Heart left ventricle (tissue), 13 donors: ENCODE results near the gene LBP.

Experiments
- CTCF ChIP-seq, 12 donors: fragments of 200-600 bp; sonication (generic) in 4 of 12; IDR thresholded peaks; one replicate each; pipeline versions ENCODE4 v1.5.0 to v1.8.0; 2018 to 2022; ENCODE audit warnings: antibody characterized with exemption in 12 of 12, mild to moderate bottlenecking in 5 of 12
- POLR2A ChIP-seq, 2 donors: fragments of 450-650 bp; IDR thresholded peaks; one replicate each; pipeline ENCODE4 v1.6.1; 2017; ENCODE audit warnings: antibody characterized with exemption in 2 of 2, mild to moderate bottlenecking in 2 of 2, moderate library complexity in 2 of 2
- donor health status: ischemic (EF 13 %, LVEDD 7.1; RV severe dilation, severe dysfunction).
- donor health status: DM: no; HTN: yes; CAD: no.
- donor health status: DM: no; HTN: no; CAD: no.
- donor health status: ischemic (EF 25% LVEDD 6.9; RV normal size, moderate dysfunction).
- donor health status: ischemic (EF 25% LVEDD 5.7; RV mildly dilated, moderate dysfunction).
- donor health status: ischemic (EF 35%, LVEDD 5.7; RV mildly dilated, moderate dysfunction).
- donor health status: nonischemic (EF 11% LVEDD 7.7; RV severe dilation, severe dysfunction).
- donor health status: DM: yes; HTN: yes; CAD: no.
- donor health status: PGD.
- donor health status: ischemic (EF 29% LVEDD 5.4; RV normal size, mild dysfunction).
- donor health status: nonischemic (EF 23%, LVEDD 6.1; RV moderate dilation, normal function).

- no peak for TF ChIP-seq CTCF (IDR thresholded peaks at IDR 0.05)
- no peak for TF ChIP-seq POLR2A (IDR thresholded peaks at IDR 0.05)
These were observed 2.8 kb upstream of the LBP start for GRCh38 chr20:38343311-38344106.
